H9 (cell line): ENCODE data around the gene BRCA1. TPM values are rescaled to one million over a fixed set of nuclear protein-coding genes. Genes with fewer than 3 reads are reported as not detected.

ENCODE experiments used
- DNase-seq: peaks from one replicate; pipeline ENCODE4 v3.0.0-alpha.2; 2017
- H2AFZ ChIP-seq: one replicate; pipeline ENCODE4 v1.6.1; 2013; ENCODE audit warnings: mild to moderate bottlenecking, low read length, control low read depth, moderate library complexity
- H2AK5ac ChIP-seq: 2 replicates; pipeline ENCODE4 v1.6.1; 2013; ENCODE audit warnings: low read length, control low read depth, mixed read lengths; ENCODE audit not compliant: insufficient read length
- H2BK120ac ChIP-seq: one replicate; pipeline ENCODE4 v1.6.1; 2013; ENCODE audit warnings: low read depth, mild to moderate bottlenecking, low read length, control low read depth, inconsistent platforms; ENCODE audit not compliant: poor library complexity, severe bottlenecking
- H2BK12ac ChIP-seq: 2 replicates; pipeline ENCODE4 v1.6.1; 2013; ENCODE audit warnings: low read length, control low read depth, mixed read lengths, low read depth; ENCODE audit not compliant: insufficient read length
- H2BK15ac ChIP-seq: 2 replicates; pipeline ENCODE4 v1.6.1; 2013; ENCODE audit warnings: low read depth, low read length, control low read depth
- H2BK20ac ChIP-seq: one replicate; pipeline ENCODE4 v1.6.1; 2013; ENCODE audit warnings: low read depth, mild to moderate bottlenecking, low read length, control low read depth, inconsistent platforms; ENCODE audit not compliant: poor library complexity, severe bottlenecking
- H2BK5ac ChIP-seq: 2 replicates; pipeline ENCODE4 v1.6.1; 2013; ENCODE audit warnings: low read length, control low read depth, mixed read lengths; ENCODE audit not compliant: insufficient read length
- H3K14ac ChIP-seq: 2 replicates; pipeline ENCODE4 v1.6.1; 2013; ENCODE audit warnings: low read length, control low read depth; ENCODE audit not compliant: insufficient read depth
- H3K18ac ChIP-seq: 2 replicates; pipeline ENCODE4 v1.6.1; 2013; ENCODE audit warnings: low read depth, mild to moderate bottlenecking, mixed read lengths, low read length, control low read depth; ENCODE audit not compliant: insufficient read length
- H3K23ac ChIP-seq: 2 replicates; pipeline ENCODE4 v1.6.1; 2013; ENCODE audit warnings: low read length, control low read depth, mixed read lengths, low read depth; ENCODE audit not compliant: insufficient read length
- H3K23me2 ChIP-seq: 2 replicates; pipeline ENCODE4 v1.6.1; 2013; ENCODE audit warnings: low read depth, mild to moderate bottlenecking, mixed read lengths, low read length, control low read depth; ENCODE audit not compliant: insufficient read length, poor library complexity, severe bottlenecking
- H3K27ac ChIP-seq: 2 replicates; pipeline ENCODE4 v1.5.1; 2013; ENCODE audit warnings: low read length, control low read depth, mixed read lengths, low read depth; ENCODE audit not compliant: insufficient read length
- H3K27me3 ChIP-seq: 2 replicates; pipeline ENCODE4 v1.6.1; 2013; ENCODE audit warnings: low read length, control low read depth, inconsistent platforms; ENCODE audit not compliant: insufficient read depth
- H3K4ac ChIP-seq: 2 replicates; pipeline ENCODE4 v1.6.1; 2013; ENCODE audit warnings: low read depth, mild to moderate bottlenecking, control low read depth, inconsistent platforms, low read length, moderate library complexity
- H3K4me1 ChIP-seq: 2 replicates; pipeline ENCODE4 v1.6.1; 2013; ENCODE audit warnings: low read length, control low read depth, inconsistent platforms; ENCODE audit not compliant: insufficient read depth
- H3K4me2 ChIP-seq: 2 replicates; pipeline ENCODE4 v1.6.1; 2013; ENCODE audit warnings: low read length, control low read depth, mixed read lengths; ENCODE audit not compliant: insufficient read length, insufficient read depth
- H3K56ac ChIP-seq: 2 replicates; pipeline ENCODE4 v1.6.1; 2013; ENCODE audit warnings: low read depth, mild to moderate bottlenecking, mixed read lengths, low read length, control low read depth; ENCODE audit not compliant: insufficient read length
- H3K79me1 ChIP-seq: 2 replicates; pipeline ENCODE4 v1.6.1; 2013; ENCODE audit warnings: low read depth, mild to moderate bottlenecking, moderate library complexity, low read length, control low read depth, inconsistent platforms; ENCODE audit not compliant: insufficient read depth, poor library complexity, severe bottlenecking
- H3K79me2 ChIP-seq: 2 replicates; pipeline ENCODE4 v1.6.1; 2013; ENCODE audit warnings: low read length, control low read depth, inconsistent platforms; ENCODE audit not compliant: insufficient read depth
- H3K9ac ChIP-seq: 2 replicates; pipeline ENCODE4 v1.6.1; 2013; ENCODE audit warnings: low read length, control low read depth, mixed read lengths; ENCODE audit not compliant: insufficient read length; ENCODE audit errors: extremely low read depth
- H3K9me3 ChIP-seq: one replicate; pipeline ENCODE4 v1.6.1; 2013; ENCODE audit warnings: low read depth, low read length, inconsistent platforms; ENCODE audit not compliant: control insufficient read depth
- H3T11ph ChIP-seq: one replicate; pipeline ENCODE4 v1.6.1; 2013; ENCODE audit warnings: mild to moderate bottlenecking, low read length, control low read depth, inconsistent platforms
- H4K20me1 ChIP-seq: one replicate; pipeline ENCODE4 v1.6.1; 2013; ENCODE audit not compliant: control insufficient read depth, insufficient read length, insufficient read depth
- H4K5ac ChIP-seq: 2 replicates; pipeline ENCODE4 v1.6.1; 2013; ENCODE audit warnings: low read depth, mild to moderate bottlenecking, mixed read lengths, low read length, control low read depth; ENCODE audit not compliant: insufficient read length
- H4K8ac ChIP-seq: replicated peaks from 2 replicates; pipeline ENCODE4 v1.6.1; 2013; ENCODE audit warnings: low read length, control low read depth, mixed read lengths, low read depth; ENCODE audit not compliant: insufficient read length
- H4K91ac ChIP-seq: 2 replicates; pipeline ENCODE4 v1.6.1; 2013; ENCODE audit warnings: low read depth, mild to moderate bottlenecking, moderate library complexity, mixed read lengths, low read length, control low read depth; ENCODE audit not compliant: insufficient read length
- H3K27ac Mint-ChIP-seq, 3 experiments: 2 replicates in 2 of 3; 3 replicates in 1 of 3; pipeline ENCODE4 v1.8.0; 2020 to 2021; ENCODE audit warnings: mixed read lengths in 3 of 3, mild to moderate bottlenecking in 1 of 3, moderate library complexity in 1 of 3
- H3K27me3 Mint-ChIP-seq: 2 replicates; pipeline ENCODE4 v1.8.0; 2021; ENCODE audit warnings: low read depth, mild to moderate bottlenecking, moderate library complexity, mixed read lengths
- H3K36me3 Mint-ChIP-seq, 3 experiments: 2 replicates in 2 of 3; 3 replicates in 1 of 3; pipeline ENCODE4 v1.8.0; 2020 to 2021; ENCODE audit warnings: low read depth in 3 of 3, mixed read lengths in 3 of 3; ENCODE audit not compliant: insufficient read depth in 1 of 3
- H3K4me1 Mint-ChIP-seq, 2 experiments: 2 replicates each; pipeline ENCODE4 v1.8.0; 2020; ENCODE audit warnings: mixed read lengths in 2 of 2
- H3K4me3 Mint-ChIP-seq, 2 experiments: 2 replicates in 1 of 2; 3 replicates in 1 of 2; pipeline ENCODE4 v1.8.0; 2020 to 2021; ENCODE audit warnings: mild to moderate bottlenecking in 2 of 2, mixed read lengths in 2 of 2, moderate library complexity in 1 of 2
- H3K9me3 Mint-ChIP-seq, 2 experiments: 2 replicates in 1 of 2; 3 replicates in 1 of 2; pipeline ENCODE4 v1.8.0; 2020; ENCODE audit warnings: mild to moderate bottlenecking in 2 of 2, mixed read lengths in 2 of 2, moderate library complexity in 1 of 2
- WGBS: extraction: QIAGEN DNeasy Blood & Tissue Kit; methylation state at CpG from one replicate; pipeline ENCODE4 v1.1.7; 2013; ENCODE audit warnings: missing lambda C conversion rate, low lambda C conversion rate, mixed read lengths; ENCODE audit not compliant: insufficient read length; ENCODE audit errors: extremely low coverage; 5-methylcytosine and 5-hydroxymethylcytosine counted together
- total RNA-seq: library from RNA; stranded (reverse); gene quantifications from 2 replicates; pipeline ENCODE4 v1.2.1, GENCODE V29; 2021
- TF ChIP-seq, protein P1 (sequence below): fragments of 200-600 bp; sonication (generic); conservative IDR thresholded peaks from 3 replicates; pipeline ENCODE4 v1.8.0; 2021; ENCODE audit warnings: antibody characterized with exemption, mild to moderate bottlenecking

The BRCA1 gene
- total RNA-seq, 1 experiment from 2014 or later: 32.3 TPM

DNA sequence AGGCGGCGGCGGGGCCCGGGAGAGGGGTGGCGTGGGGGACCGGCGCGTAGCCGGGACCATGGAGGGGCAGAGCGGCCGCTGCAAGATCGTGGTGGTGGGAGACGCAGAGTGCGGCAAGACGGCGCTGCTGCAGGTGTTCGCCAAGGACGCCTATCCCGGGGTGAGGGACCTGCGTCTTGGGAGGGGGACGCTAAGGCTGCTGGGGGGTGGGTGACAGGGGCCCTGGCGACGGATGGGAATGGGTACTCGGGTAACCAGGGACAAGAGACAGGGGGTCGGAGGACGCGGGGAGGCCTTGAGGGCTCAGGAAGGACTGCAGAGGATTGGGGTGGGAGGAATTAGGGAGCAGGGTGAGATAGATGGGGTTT, 99.9 kb downstream of the BRCA1 start:
- no peak overlapping the region for H4K8ac ChIP-seq
- H3K4ac ChIP-seq: no peak overlapping the region
- no peak overlapping the region for H3K27ac ChIP-seq
- H2BK5ac ChIP-seq: no peak overlapping the region
- H3K79me2 ChIP-seq: no peaks in the 10 kb centered on the region; the same call in 1 of the 2 replicates
- no peaks in the 10 kb centered on the region for H3K79me1 ChIP-seq
- peak overlapping the region; percentile 82 for H3K14ac ChIP-seq
- no peak overlapping the region for H2AFZ ChIP-seq
- peak; percentile 86 for DNase-seq
- peak overlapping the region; percentile 79 for H3K4me2 ChIP-seq
- TF ChIP-seq, protein P1, sequence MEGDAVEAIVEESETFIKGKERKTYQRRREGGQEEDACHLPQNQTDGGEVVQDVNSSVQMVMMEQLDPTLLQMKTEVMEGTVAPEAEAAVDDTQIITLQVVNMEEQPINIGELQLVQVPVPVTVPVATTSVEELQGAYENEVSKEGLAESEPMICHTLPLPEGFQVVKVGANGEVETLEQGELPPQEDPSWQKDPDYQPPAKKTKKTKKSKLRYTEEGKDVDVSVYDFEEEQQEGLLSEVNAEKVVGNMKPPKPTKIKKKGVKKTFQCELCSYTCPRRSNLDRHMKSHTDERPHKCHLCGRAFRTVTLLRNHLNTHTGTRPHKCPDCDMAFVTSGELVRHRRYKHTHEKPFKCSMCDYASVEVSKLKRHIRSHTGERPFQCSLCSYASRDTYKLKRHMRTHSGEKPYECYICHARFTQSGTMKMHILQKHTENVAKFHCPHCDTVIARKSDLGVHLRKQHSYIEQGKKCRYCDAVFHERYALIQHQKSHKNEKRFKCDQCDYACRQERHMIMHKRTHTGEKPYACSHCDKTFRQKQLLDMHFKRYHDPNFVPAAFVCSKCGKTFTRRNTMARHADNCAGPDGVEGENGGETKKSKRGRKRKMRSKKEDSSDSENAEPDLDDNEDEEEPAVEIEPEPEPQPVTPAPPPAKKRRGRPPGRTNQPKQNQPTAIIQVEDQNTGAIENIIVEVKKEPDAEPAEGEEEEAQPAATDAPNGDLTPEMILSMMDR: no peak
- Mint-ChIP-seq H3K27ac (peak overlapping the region in 2 of 3 experiments; percentile 55 to 70; a peak in 3 of 7 replicates), H3K27me3 (no peaks in the 10 kb centered on the region), H3K9me3 (no peaks in the 10 kb centered on the region), H3K4me1 (peaks cover 37 to 50% of the 10 kb centered on the region in 2 experiments), H3K36me3 (peaks cover 10 to 26% (median 21%) of the 10 kb centered on the region in 3 experiments; a peak in 6 of 7 replicates), H3K4me3 (peak overlapping the region; percentile 75 to 98)
- H3K23me2 ChIP-seq: peaks cover 16% of the 10 kb centered on the region
- no peaks in the 10 kb centered on the region for H3K9me3 ChIP-seq
- H3K27me3 ChIP-seq: no peaks in the 10 kb centered on the region
- H2BK20ac ChIP-seq: no peak overlapping the region
- peak overlapping the region; percentile 54 for H3K9ac ChIP-seq
- H2BK120ac ChIP-seq: no peak overlapping the region
- H4K20me1 ChIP-seq: no peaks in the 10 kb centered on the region
- no CpG with 5 or more reads among the region's 27 CpGs for WGBS
- peaks cover 11% of the 10 kb centered on the region for H3K4me1 ChIP-seq
- H2AK5ac ChIP-seq: no peak overlapping the region
- no peak overlapping the region for H3K56ac ChIP-seq
- no peak overlapping the region for H2BK12ac ChIP-seq
- no peak overlapping the region for H4K91ac ChIP-seq
- no peak overlapping the region for H4K5ac ChIP-seq
- H3T11ph ChIP-seq: no peak overlapping the region
- no peak overlapping the region for H2BK15ac ChIP-seq
- no peak overlapping the region for H3K23ac ChIP-seq
- peak overlapping the region; percentile 34 for H3K18ac ChIP-seq
